A549 treated with RU486 at 1 μM for 4 hours (cell line): ENCODE data around the gene CALHM5. TPM values are rescaled to one million over a fixed set of nuclear protein-coding genes. Genes with fewer than 3 reads are reported as not detected.

Experiments used
- total RNA-seq: library from RNA; stranded (reverse); fragments of 200-300 nt; extraction: Qiagen RNA extraction; gene quantifications from 5 replicates; pipeline ENCODE4 v1.2.3, GENCODE V29; 2022; ENCODE audit warnings: low read depth

Gene CALHM5
- total RNA-seq: 0.03 to 0.10 TPM (median 0.07 TPM) in 5 replicates

DNA sequence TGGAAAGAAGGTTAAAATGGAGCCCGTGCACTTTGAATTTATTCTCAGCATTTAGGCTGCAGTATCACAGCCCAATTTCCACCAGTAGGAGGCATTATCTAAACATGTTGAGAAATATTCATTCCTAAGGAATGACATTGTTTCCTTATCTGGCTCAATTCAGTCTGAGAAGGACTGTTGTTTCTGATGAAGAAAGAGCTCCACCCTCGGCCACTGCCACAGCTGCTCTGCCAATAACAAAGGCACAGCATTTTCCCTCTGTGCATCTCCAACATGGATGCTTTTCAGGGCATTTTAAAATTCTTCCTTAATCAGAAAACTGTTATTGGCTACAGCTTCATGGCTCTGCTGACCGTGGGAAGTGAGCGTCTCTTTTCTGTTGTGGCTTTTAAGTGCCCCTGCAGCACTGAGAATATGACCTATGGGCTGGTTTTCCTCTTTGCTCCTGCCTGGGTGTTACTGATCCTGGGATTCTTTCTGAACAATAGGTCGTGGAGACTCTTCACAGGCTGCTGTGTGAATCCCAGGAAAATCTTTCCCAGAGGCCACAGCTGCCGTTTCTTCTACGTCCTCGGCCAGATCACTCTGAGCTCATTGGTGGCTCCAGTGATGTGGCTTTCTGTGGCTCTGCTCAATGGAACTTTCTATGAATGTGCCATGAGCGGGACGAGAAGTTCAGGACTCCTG is at the start of gene CALHM5:
CALHM5 (plus strand) TSS at position 216 of the 687 bp plus-strand sequence; CDS start at position 274, 58 bp downstream.

DNA sequence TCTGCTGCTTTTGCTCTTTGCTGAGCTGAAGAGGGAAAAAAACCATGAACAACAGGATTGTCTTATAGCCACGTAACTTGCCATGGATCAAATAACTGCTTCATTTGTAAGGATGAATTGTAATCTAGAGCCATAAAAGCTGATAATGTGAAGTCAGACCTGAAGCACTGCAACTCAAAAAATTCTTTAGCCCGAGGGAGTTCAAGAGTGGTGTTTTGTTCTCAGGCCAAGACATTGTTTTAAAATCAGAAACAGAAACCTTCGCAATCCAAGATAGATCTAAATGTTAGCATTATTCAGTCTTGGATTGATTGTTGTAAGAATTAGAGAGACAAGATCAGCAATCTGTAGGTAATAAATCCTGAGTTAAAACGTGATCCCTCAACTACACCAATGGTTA is 34.2 kb downstream of the CALHM5 start, which contains the start of gene TRAPPC3L:
TRAPPC3L (minus strand) TSS at position 34 of the 400 bp plus-strand sequence. CDS start 170 bp downstream, outside the sequence.

GRCh38 chr6:116553451-116553850 is 42.0 kb downstream of the CALHM5 start, which contains the start of gene CALHM4:
Gene CALHM4, plus strand, starts transcription at chr6:116553751. Its CDS starts 43 bp downstream, at chr6:116553794.

GRCh38 chr6:116570856-116571682 is 59.6 kb downstream of the CALHM5 start, which contains the start of gene RWDD1:
Gene RWDD1, plus strand, starts transcription at chr6:116571504. Its CDS starts 79 bp downstream, at chr6:116571583.

Other genes with a start within 250 kb of the CALHM5 start
- 24.9 to 32.8 TPM (median 30.5 TPM) in 5 replicates for gene TSPYL1, start 231.7 kb upstream of the CALHM5 start, total RNA-seq
- 12.4 to 19.1 TPM (median 17.3 TPM) in 5 replicates for gene DSE, start 140.7 kb upstream of the CALHM5 start, total RNA-seq
- gene CALHM6, start 50.3 kb upstream of the CALHM5 start, total RNA-seq: not detected in 5 replicates
- not detected in 5 replicates for gene TRAPPC3L, start 34.0 kb downstream of the CALHM5 start, total RNA-seq
- not detected in 5 replicates for gene CALHM4, start 42.1 kb downstream of the CALHM5 start, total RNA-seq
- 18.4 to 41.6 TPM (median 36.8 TPM) in 5 replicates for gene RWDD1, start 59.9 kb downstream of the CALHM5 start, total RNA-seq
- 0.15 to 0.39 TPM (median 0.18 TPM) in 5 replicates for gene RSPH4A, start 104.8 kb downstream of the CALHM5 start, total RNA-seq
- gene ZUP1, start 157.1 kb downstream of the CALHM5 start, total RNA-seq: 4.2 to 7.9 TPM (median 7.0 TPM) in 5 replicates
- 0.42 to 1.9 TPM (median 1.5 TPM) in 5 replicates for gene KPNA5, start 169.6 kb downstream of the CALHM5 start, total RNA-seq